Gastrocnemius medialis (tissue), 4 donors: Measurements from ENCODE around the gene MMP15.

Experiments used
- CTCF ChIP-seq, 5 experiments: fragments of 450-650 bp in 3 of 5; fragments of 200-600 bp in 2 of 5; sonication (generic) in 2 of 5; IDR thresholded peaks in 4 of 5; conservative IDR thresholded peaks in 1 of 5; 1 replicate in 4 of 5; 2 replicates in 1 of 5; pipeline ENCODE4 v1.5.1; 2016 to 2019; ENCODE audit warnings: antibody characterized with exemption in 5 of 5, mild to moderate bottlenecking in 3 of 5, moderate library complexity in 3 of 5
- POLR2A ChIP-seq, 2 donors: fragments of 450-650 bp; IDR thresholded peaks; one replicate each; pipeline ENCODE4 v1.6.1; 2017; ENCODE audit warnings: antibody characterized with exemption in 2 of 2, mild to moderate bottlenecking in 2 of 2, moderate library complexity in 2 of 2

GRCh38 chr16:58001781-58002415 lies 23.7 kb upstream of the MMP15 start:
- TF ChIP-seq CTCF (IDR thresholded peaks at IDR 0.05 in 4 of 5, conservative IDR thresholded peaks at IDR 0.05 in 1 of 5), result no peak
- no peak for TF ChIP-seq POLR2A (IDR thresholded peaks at IDR 0.05)
